ENCODE data around the gene GNB1L.

GNB1L gene

GRCh38 chr22:19759427-19760057 is 95.1 kb downstream of the GNB1L start:
- no peak for DNase-seq

- no peak for DNase-seq
Measured at GRCh38 chr22:19758896-19759426, 95.7 kb downstream of the GNB1L start.

- no peak for DNase-seq
Measured at GRCh38 chr22:19757985-19758895, 96.4 kb downstream of the GNB1L start.

GRCh38 chr22:19757140-19757984 is 97.3 kb downstream of the GNB1L start:
- DNase-seq, result no peak

GRCh38 chr22:19756288-19757128 is 98.2 kb downstream of the GNB1L start:
- no peak for DNase-seq

GRCh38 chr22:19755722-19756287 is 98.9 kb downstream of the GNB1L start:
- DNase-seq, result no peak

- DNase-seq, result no peak
Measured at GRCh38 chr22:19755145-19755710, 99.4 kb downstream of the GNB1L start.

GRCh38 chr22:19754701-19755144 is 100.0 kb downstream of the GNB1L start:
- DNase-seq, result no peak

GRCh38 chr22:19753996-19754700 is 100.5 kb downstream of the GNB1L start:
- DNase-seq, result no peak

GRCh38 chr22:19753090-19753842 is 101.4 kb downstream of the GNB1L start:
- DNase-seq, result no peak

- no peak for DNase-seq
Measured at GRCh38 chr22:19751497-19752245, 103.0 kb downstream of the GNB1L start.

GRCh38 chr22:19750507-19751490 is 103.9 kb downstream of the GNB1L start:
- DNase-seq, result no peak

- no peak for DNase-seq
Measured at GRCh38 chr22:19749876-19750275, 104.8 kb downstream of the GNB1L start.

- DNase-seq, result no peak
Measured at GRCh38 chr22:19748991-19749664, 105.5 kb downstream of the GNB1L start.

GRCh38 chr22:19748139-19748538 is 106.5 kb downstream of the GNB1L start:
- no peak for DNase-seq

- DNase-seq, result no peak
Measured at GRCh38 chr22:19747551-19747950, 107.1 kb downstream of the GNB1L start.

- DNase-seq, result no peak
Measured at GRCh38 chr22:19746726-19747125, 107.9 kb downstream of the GNB1L start.
